BJ (cell line): ENCODE results near the gene RPS10. TPM values are rescaled to one million over a fixed set of nuclear protein-coding genes. Genes with fewer than 3 reads are reported as not detected.
"Not testable (repeated sequence)": the region's sequence is repeated elsewhere in the genome, so short reads cannot be mapped to it uniquely, and the experiment has no call there.

Experiments
- CTCF ChIA-PET: fragments of 350-600 bp; formaldehyde crosslinking; extraction: SDS; loops from one replicate; lab custom pipeline; 2021; ENCODE audit warnings: antibody characterized with exemption, inconsistent platforms; lab: Yijun Ruan, JAX
- POLR2A ChIA-PET: fragments of 300-600 bp; sonication (Branson Sonifier 250); formaldehyde crosslinking; extraction: SDS; loops from one replicate; lab custom pipeline; 2021; ENCODE audit warnings: antibody characterized with exemption; lab: Charles Lee
- DNase-seq: peaks from one replicate; pipeline ENCODE4 v3.0.0-alpha.2; 2011; ENCODE audit warnings: low read depth
- H3K27me3 ChIP-seq: 2 replicates; pipeline ENCODE4 v1.6.0; 2011; ENCODE audit warnings: low read length; ENCODE audit not compliant: control insufficient read depth, insufficient read depth
- H3K36me3 ChIP-seq: 2 replicates; pipeline ENCODE4 v1.5.1; 2011; ENCODE audit warnings: low read length; ENCODE audit not compliant: control insufficient read depth, insufficient read depth
- H3K4me3 ChIP-seq: 2 replicates; pipeline ENCODE4 v1.5.1; 2011; ENCODE audit warnings: low read depth, mild to moderate bottlenecking, control low read depth, low read length
- polyA plus RNA-seq: library from polyadenylated mRNA; depleted of rRNA; stranded (reverse); fragments of >200 nt; gene quantifications from 2 replicates; pipeline ENCODE4 v1.2.3, GENCODE V29; 2011; rRNA removed
- TF ChIP-seq, protein P1 (sequence below): IDR thresholded peaks from 2 replicates; pipeline ENCODE4 v1.5.1; 2011; ENCODE audit warnings: low read depth, mild to moderate bottlenecking, control low read depth, inconsistent platforms, low read length, moderate library complexity; ENCODE audit not compliant: insufficient read depth

The RPS10 gene
- polyA plus RNA-seq, 1 experiment: 3,048 TPM

DNA sequence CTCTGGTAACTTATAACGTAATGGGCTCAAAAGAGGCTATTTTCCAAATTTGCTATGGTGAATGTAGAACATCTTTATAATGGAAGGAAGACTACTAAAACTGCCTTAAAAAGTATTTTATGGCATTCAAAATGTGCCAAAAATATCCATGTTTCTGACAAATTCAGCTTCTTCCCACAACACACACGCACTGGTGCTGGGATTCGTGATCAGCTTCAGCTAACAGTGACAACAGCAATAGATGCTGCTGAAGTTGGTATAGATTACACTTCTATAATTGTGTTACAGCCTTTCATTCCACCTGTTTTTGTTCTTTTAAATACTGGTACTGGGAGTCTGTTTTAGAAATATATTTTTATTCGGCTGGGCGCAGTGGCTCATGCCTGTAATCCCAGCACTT lies 52.4 kb downstream of the RPS10 start:
- DNase-seq: no peak
- Histone ChIP-seq H3K27me3 (no peaks in the 10 kb centered on the region), H3K36me3 (no peaks in the 10 kb centered on the region), H3K4me3 (no peak overlapping the region)
- CTCF ChIA-PET: no interaction called here
- TF ChIP-seq, protein P1, sequence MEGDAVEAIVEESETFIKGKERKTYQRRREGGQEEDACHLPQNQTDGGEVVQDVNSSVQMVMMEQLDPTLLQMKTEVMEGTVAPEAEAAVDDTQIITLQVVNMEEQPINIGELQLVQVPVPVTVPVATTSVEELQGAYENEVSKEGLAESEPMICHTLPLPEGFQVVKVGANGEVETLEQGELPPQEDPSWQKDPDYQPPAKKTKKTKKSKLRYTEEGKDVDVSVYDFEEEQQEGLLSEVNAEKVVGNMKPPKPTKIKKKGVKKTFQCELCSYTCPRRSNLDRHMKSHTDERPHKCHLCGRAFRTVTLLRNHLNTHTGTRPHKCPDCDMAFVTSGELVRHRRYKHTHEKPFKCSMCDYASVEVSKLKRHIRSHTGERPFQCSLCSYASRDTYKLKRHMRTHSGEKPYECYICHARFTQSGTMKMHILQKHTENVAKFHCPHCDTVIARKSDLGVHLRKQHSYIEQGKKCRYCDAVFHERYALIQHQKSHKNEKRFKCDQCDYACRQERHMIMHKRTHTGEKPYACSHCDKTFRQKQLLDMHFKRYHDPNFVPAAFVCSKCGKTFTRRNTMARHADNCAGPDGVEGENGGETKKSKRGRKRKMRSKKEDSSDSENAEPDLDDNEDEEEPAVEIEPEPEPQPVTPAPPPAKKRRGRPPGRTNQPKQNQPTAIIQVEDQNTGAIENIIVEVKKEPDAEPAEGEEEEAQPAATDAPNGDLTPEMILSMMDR: no peak
- POLR2A ChIA-PET: no interaction called here

DNA sequence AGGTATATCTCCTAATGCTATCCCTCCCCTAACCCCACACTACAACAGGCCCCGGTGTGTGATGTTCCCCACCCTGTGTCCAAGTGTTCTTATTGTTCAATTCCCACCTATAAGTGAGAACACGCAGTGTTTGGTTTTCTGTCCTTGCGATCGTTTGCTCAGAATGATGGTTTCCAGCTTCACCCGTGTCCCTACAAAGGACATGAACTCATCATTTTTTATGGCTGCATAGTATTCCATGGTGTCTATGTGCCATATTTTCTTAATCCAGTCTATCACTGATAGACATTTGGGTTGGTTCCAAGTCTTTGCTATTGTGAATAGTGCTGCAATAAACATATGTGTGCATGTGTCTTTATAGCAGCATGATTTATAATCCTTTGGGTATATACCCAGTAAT lies 54.0 kb downstream of the RPS10 start:
- H3K4me3 ChIP-seq, DNase-seq, POLR2A ChIA-PET, H3K27me3 ChIP-seq, CTCF ChIA-PET, H3K36me3 ChIP-seq: not testable (repeated sequence)

DNA sequence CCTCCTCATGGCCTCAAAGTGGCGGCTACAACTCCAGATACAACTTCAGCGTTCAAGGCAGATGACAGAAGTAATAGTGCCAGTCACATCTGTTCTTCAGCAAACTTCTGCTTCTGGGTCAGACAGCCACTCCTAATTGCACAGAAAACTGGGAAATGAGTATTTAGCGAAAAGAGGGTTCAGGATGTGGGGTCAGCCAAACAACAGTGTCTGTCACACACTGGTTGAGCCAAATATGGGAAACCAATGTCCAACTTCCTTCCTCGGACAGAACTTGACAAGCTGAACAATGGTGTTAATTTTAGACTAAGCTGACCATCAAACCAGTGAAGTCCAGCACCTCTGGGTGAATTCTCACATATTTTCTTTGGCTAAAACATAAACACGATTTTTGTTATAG lies 55.5 kb downstream of the RPS10 start:
- H3K36me3 ChIP-seq: no peaks in the 10 kb centered on the region
- no peak for DNase-seq
- ChIA-PET POLR2A (no interaction called here), CTCF (no interaction called here)
- TF ChIP-seq, protein P1: no peak
- no peaks in the 10 kb centered on the region for H3K27me3 ChIP-seq
- no peak overlapping the region for H3K4me3 ChIP-seq

DNA sequence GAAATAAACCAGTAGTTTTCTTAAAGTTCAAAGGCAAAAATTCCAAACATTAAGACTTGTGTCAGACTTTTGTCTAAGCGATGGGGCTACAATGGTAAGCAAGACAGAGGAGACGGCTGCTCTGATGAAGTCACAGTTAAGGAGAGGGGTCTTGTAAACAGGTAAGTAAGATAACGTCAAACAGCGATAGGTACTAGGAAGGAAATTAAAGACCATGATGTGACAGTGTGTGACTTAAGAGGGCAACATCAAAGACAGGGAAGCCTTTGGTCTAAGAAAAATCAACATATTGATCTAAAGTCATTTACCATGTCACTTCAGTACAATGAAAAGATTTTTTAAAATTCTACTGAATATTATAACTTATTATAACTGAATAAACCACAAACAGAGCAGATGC lies 56.5 kb downstream of the RPS10 start:
- Histone ChIP-seq H3K36me3 (no peaks in the 10 kb centered on the region), H3K27me3 (no peaks in the 10 kb centered on the region), H3K4me3 (no peak overlapping the region)
- ChIA-PET POLR2A (no interaction called here), CTCF (interaction anchor here (0.9 kb wide), 1 partner anchor 22 kb away, joined by 3 read pairs; no protein-coding TSS in a partner anchor)
- TF ChIP-seq, protein P1: no peak
- no peak for DNase-seq

Other genes with a start within 250 kb of the RPS10 start
- gene HMGA1, start 189.2 kb downstream of the RPS10 start, polyA plus RNA-seq: 84.1 and 168 TPM in 2 replicates
- gene SMIM29, start 177.1 kb downstream of the RPS10 start, polyA plus RNA-seq: 16.3 and 29.5 TPM in 2 replicates
- gene NUDT3, start 33.4 kb downstream of the RPS10 start, polyA plus RNA-seq: 9.6 and 14.9 TPM in 2 replicates
- gene PACSIN1, start 40.0 kb upstream of the RPS10 start, polyA plus RNA-seq: 0.02 and 0.04 TPM in 2 replicates
- not detected in 2 replicates for gene SPDEF, start 130.3 kb upstream of the RPS10 start, polyA plus RNA-seq